ENCODE measurements around the gene CXCL1.
A peak's percentile ranks its signal among the peaks of the same experiment; 100 is the strongest.

The CXCL1 gene

GRCh38 chr4:73853246-73853704 lies 15.9 kb upstream of the CXCL1 start, which contains the start of gene PF4V1:
TSS of gene PF4V1 (plus strand) at chr4:73853296. CDS start at chr4:73853363, 67 bp downstream.
- Mint-ChIP-seq H3K36me3 (ENCODE audit: low read depth) (no peaks in the 10 kb centered on the region), H3K27ac (no peak within 1 kb of the TSS), H3K27me3 (ENCODE audit: low read depth, poor library complexity) (peaks cover 32% of the 10 kb centered on the region), H3K4me3 (no peak within 1 kb of the TSS), H3K4me1 (no peaks in the 10 kb centered on the region), H3K9me3 (no peaks in the 10 kb centered on the region)
- no peak for TF ChIP-seq CTCF (IDR thresholded peaks at IDR 0.05)
- DNase-seq, result peak; percentile 21

GRCh38 chr4:73853718-73854473 lies 15.3 kb upstream of the CXCL1 start:
- Mint-ChIP-seq H3K4me1 (no peaks in the 10 kb centered on the region), H3K9me3 (no peaks in the 10 kb centered on the region), H3K27me3 (ENCODE audit: low read depth, poor library complexity) (peaks cover 27% of the 10 kb centered on the region), H3K36me3 (ENCODE audit: low read depth) (no peaks in the 10 kb centered on the region), H3K4me3 (no peak overlapping the region), H3K27ac (no peak overlapping the region)
- no peak for TF ChIP-seq CTCF (IDR thresholded peaks at IDR 0.05)
- no peak for DNase-seq

- no peak for DNase-seq
- Mint-ChIP-seq H3K36me3 (ENCODE audit: low read depth) (no peaks in the 10 kb centered on the region), H3K9me3 (no peaks in the 10 kb centered on the region), H3K27me3 (ENCODE audit: low read depth, poor library complexity) (peaks cover 24% of the 10 kb centered on the region), H3K4me3 (no peak overlapping the region), H3K4me1 (no peaks in the 10 kb centered on the region), H3K27ac (no peak overlapping the region)
- no peak for TF ChIP-seq CTCF (IDR thresholded peaks at IDR 0.05)
These were observed 13.8 kb upstream of the CXCL1 start for GRCh38 chr4:73855406-73855805.

GRCh38 chr4:73856518-73856917 lies 12.7 kb upstream of the CXCL1 start:
- no peaks in the 10 kb centered on the region for H3K9me3 Mint-ChIP-seq
- no peak for DNase-seq
- no peaks in the 10 kb centered on the region for H3K4me1 Mint-ChIP-seq
- TF ChIP-seq CTCF (IDR thresholded peaks at IDR 0.05), result no peak
- peaks cover 24% of the 10 kb centered on the region for H3K27me3 Mint-ChIP-seq (ENCODE audit: low read depth, poor library complexity)
- no peaks in the 10 kb centered on the region for H3K36me3 Mint-ChIP-seq (ENCODE audit: low read depth)
- no peak overlapping the region for H3K4me3 Mint-ChIP-seq
- no peak overlapping the region for H3K27ac Mint-ChIP-seq

- Mint-ChIP-seq H3K9me3 (no peaks in the 10 kb centered on the region), H3K4me3 (no peak overlapping the region), H3K27ac (no peak overlapping the region), H3K36me3 (ENCODE audit: low read depth) (no peaks in the 10 kb centered on the region), H3K4me1 (no peaks in the 10 kb centered on the region), H3K27me3 (ENCODE audit: low read depth, poor library complexity) (peaks cover 15% of the 10 kb centered on the region)
- no peak for DNase-seq
- TF ChIP-seq CTCF (IDR thresholded peaks at IDR 0.05), result no peak
These were observed 9.5 kb upstream of the CXCL1 start for GRCh38 chr4:73859614-73860088.

GRCh38 chr4:73860181-73860580 lies 9.0 kb upstream of the CXCL1 start:
- no peak for TF ChIP-seq CTCF (IDR thresholded peaks at IDR 0.05)
- no peaks in the 10 kb centered on the region for H3K36me3 Mint-ChIP-seq (ENCODE audit: low read depth)
- DNase-seq, result no peak
- H3K4me1 Mint-ChIP-seq, result no peaks in the 10 kb centered on the region
- H3K27ac Mint-ChIP-seq, result no peak overlapping the region
- H3K9me3 Mint-ChIP-seq, result no peaks in the 10 kb centered on the region
- H3K4me3 Mint-ChIP-seq, result no peak overlapping the region
- H3K27me3 Mint-ChIP-seq (ENCODE audit: low read depth, poor library complexity), result peaks cover 13% of the 10 kb centered on the region
